GM19099 (cell line): ENCODE measurements around the gene TMEM74B.

Experiments used
- POLR2A ChIP-seq: IDR thresholded peaks from 3 replicates; pipeline ENCODE4 v1.6.1; 2011; ENCODE audit warnings: low read depth; ENCODE audit not compliant: insufficient read length; ENCODE audit errors: extremely low read depth

TMEM74B gene

DNA sequence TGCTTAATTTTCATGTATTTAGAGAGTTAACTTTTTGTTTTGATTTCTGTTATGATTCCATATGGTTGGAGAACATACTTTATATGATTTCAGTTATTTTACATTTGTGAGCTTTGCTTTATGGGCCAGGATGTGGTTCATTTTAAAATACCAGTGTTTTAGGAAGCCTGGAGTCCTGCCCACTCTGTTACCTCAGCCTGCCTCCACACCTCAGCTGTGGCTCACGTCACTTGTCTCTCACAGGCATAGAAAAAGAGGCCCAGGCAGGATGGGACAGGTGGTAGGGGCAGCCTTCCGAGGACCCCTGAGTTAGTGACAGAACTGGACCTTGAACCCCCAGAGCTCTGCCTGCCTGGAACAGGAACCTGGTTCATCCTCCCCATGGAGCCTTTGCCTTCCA is 50.4 kb downstream of the TMEM74B start:
- no peak for TF ChIP-seq POLR2A

DNA sequence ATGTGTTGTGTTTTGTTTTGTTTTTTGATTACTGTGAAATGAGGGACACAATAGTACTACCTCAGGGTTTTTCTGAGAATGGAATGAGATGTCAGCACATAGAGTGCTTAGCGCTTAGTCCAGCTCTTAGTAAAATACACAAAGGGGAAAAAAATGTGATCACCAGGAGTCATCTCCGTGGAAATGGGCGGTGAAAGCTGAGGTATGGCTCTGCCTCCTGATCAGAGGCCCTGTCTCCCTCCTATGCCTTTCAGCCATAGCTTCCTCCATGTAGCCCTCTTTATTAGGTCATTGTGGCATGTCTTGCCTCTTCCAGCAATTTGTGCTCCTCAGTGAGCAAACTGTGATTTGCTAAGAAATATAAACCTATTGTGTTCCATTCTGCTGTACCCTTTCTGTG is 53.4 kb downstream of the TMEM74B start:
- TF ChIP-seq POLR2A: no peak

DNA sequence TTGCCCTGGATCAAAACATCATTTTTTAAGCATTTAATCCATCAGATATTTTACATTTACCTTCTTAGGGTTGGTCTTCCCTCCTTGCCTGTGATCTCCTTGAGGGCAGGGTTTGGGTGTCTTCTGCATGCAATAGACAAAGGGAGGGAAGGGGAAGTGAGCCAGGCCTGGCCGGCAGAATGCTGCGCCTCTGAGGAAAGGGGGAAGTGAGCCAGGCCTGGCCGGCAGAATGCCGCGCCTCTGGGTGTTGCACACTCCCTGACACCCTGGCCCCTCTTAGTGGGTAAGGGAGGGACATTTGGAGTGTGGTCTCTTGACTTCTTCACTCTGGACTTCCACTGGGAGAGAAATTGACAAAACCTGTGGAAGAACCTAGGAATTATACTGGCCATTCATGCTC is 53.9 kb downstream of the TMEM74B start:
- no peak for TF ChIP-seq POLR2A
